Gastroesophageal sphincter (tissue), 3 donors: ENCODE measurements around the gene TMEM273.

Experiments used
- EP300 ChIP-seq: sonication (generic); formaldehyde crosslinking; IDR thresholded peaks from one replicate; pipeline ENCODE4 v1.6.1; 2017; ENCODE audit warnings: antibody characterized with exemption, mild to moderate bottlenecking
- TF ChIP-seq, protein P1 (sequence below), 4 experiments: fragments of 200-600 bp in 2 of 4; fragments of 450-650 bp in 2 of 4; sonication (generic) in 1 of 4; IDR thresholded peaks; one replicate each; pipeline ENCODE4 v1.5.1; 2017 to 2019; ENCODE audit warnings: antibody characterized with exemption in 4 of 4, mild to moderate bottlenecking in 2 of 4, moderate library complexity in 2 of 4

DNA sequence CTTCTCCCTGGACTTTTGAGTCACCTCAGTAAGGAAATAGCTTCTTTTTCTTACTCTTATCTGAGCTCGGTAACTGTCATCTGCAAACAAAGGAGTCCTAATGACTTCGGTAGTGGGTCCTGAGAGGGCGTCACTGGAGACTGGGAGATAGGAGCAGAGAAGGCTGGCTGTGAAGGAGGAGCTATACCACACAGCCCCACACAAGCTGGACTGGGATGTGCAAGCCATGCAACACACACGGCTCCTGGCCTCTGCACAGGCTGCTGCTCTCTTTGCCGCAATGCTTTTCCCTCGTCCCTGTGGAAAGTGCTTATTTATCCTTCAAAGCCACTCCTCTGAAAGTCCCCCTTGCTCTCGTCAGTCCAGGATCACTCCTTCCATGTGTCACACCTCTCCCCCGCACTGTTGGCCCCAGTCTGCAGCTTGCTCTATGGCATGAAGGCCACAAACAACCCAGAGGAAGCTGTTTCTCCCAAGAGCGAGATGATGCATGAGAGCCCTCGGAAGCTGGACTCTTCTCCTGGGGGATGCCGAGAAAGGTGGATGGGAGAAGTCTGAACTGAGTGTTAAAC is 14.9 kb downstream of the TMEM273 start:
- TF ChIP-seq, protein P1, sequence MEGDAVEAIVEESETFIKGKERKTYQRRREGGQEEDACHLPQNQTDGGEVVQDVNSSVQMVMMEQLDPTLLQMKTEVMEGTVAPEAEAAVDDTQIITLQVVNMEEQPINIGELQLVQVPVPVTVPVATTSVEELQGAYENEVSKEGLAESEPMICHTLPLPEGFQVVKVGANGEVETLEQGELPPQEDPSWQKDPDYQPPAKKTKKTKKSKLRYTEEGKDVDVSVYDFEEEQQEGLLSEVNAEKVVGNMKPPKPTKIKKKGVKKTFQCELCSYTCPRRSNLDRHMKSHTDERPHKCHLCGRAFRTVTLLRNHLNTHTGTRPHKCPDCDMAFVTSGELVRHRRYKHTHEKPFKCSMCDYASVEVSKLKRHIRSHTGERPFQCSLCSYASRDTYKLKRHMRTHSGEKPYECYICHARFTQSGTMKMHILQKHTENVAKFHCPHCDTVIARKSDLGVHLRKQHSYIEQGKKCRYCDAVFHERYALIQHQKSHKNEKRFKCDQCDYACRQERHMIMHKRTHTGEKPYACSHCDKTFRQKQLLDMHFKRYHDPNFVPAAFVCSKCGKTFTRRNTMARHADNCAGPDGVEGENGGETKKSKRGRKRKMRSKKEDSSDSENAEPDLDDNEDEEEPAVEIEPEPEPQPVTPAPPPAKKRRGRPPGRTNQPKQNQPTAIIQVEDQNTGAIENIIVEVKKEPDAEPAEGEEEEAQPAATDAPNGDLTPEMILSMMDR (IDR thresholded peaks at IDR 0.05): no peak
- no peak for TF ChIP-seq EP300
